ENCODE measurements around the gene ARHGAP32.

DNA sequence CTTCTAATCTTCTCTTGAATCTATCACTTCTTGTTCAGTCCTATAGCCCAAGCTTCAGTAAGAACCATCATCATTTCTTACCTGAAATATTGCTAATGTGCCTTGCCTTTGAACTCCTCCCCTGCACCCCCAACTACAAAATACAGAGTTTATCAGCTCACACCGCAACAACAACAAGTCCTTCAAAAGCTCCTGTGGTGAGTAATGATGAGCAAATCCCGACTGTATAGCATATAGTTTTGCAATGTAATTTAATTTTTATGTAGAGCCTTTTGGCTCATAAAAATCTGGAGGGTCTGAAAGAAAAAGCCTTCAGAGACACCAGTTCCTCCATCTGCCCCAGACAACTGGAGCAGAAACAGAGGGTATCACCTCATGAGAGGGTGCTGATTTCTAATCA, 124.7 kb downstream of the ARHGAP32 start:
- TF ChIP-seq, protein P1, sequence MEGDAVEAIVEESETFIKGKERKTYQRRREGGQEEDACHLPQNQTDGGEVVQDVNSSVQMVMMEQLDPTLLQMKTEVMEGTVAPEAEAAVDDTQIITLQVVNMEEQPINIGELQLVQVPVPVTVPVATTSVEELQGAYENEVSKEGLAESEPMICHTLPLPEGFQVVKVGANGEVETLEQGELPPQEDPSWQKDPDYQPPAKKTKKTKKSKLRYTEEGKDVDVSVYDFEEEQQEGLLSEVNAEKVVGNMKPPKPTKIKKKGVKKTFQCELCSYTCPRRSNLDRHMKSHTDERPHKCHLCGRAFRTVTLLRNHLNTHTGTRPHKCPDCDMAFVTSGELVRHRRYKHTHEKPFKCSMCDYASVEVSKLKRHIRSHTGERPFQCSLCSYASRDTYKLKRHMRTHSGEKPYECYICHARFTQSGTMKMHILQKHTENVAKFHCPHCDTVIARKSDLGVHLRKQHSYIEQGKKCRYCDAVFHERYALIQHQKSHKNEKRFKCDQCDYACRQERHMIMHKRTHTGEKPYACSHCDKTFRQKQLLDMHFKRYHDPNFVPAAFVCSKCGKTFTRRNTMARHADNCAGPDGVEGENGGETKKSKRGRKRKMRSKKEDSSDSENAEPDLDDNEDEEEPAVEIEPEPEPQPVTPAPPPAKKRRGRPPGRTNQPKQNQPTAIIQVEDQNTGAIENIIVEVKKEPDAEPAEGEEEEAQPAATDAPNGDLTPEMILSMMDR (IDR thresholded peaks at IDR 0.05), result no peak
- TF ChIP-seq ZFX (IDR thresholded peaks at IDR 0.05; ENCODE audit: borderline replicate concordance), result no peak

Measured in 22Rv1 (cell line).